GM11168 (cell line): ENCODE data around the gene KRTAP5-6.

Experiments
- in situ Hi-C: fragments of 300-500 bp; cut with MboI; formaldehyde crosslinking; loops from one replicate; pipeline ENCODE4 v1.12.0; 2022; ENCODE audit warnings: low sequenced_read_pairs; ENCODE audit not compliant: unreplicated experiment

KRTAP5-6 gene

GRCh38 chr11:1695548-1696108 is 1.4 kb upstream of the KRTAP5-6 start:
- in situ Hi-C loops: no loop called here

- in situ Hi-C loops: loop anchor here (5.0 to 10.0 kb wide), 2 partner anchors 65 to 113 kb away; partner anchors contain the start of gene CTSD
Measured at GRCh38 chr11:1699771-1700170, 2.8 kb downstream of the KRTAP5-6 start.

GRCh38 chr11:1701091-1701807 is 4.3 kb downstream of the KRTAP5-6 start:
- in situ Hi-C loops: loop anchor here (5.0 to 10.0 kb wide), 2 partner anchors 64 to 111 kb away; partner anchors contain the start of gene CTSD

- in situ Hi-C loops: loop anchor here (5.0 to 10.0 kb wide), 2 partner anchors 62 to 110 kb away; partner anchors contain the start of gene CTSD
Measured at GRCh38 chr11:1702506-1702905, 5.5 kb downstream of the KRTAP5-6 start.

- in situ Hi-C loops: loop anchor here (5.0 to 10.0 kb wide), 2 partner anchors 62 to 109 kb away; partner anchors contain the start of gene CTSD
Measured at GRCh38 chr11:1703146-1703545, 6.2 kb downstream of the KRTAP5-6 start.

GRCh38 chr11:1705126-1706052 is 8.4 kb downstream of the KRTAP5-6 start:
- in situ Hi-C loops: loop anchor here (10.0 kb wide), 1 partner anchor 59 kb away; the partner anchor contains the start of gene CTSD

- in situ Hi-C loops: loop anchor here (10.0 kb wide), 1 partner anchor 58 kb away; the partner anchor contains the start of gene CTSD
Measured at GRCh38 chr11:1706634-1707400, 9.8 kb downstream of the KRTAP5-6 start.

GRCh38 chr11:1707751-1708150 is 10.8 kb downstream of the KRTAP5-6 start:
- in situ Hi-C loops: loop anchor here (10.0 kb wide), 1 partner anchor 57 kb away; the partner anchor contains the start of gene CTSD

- in situ Hi-C loops: loop anchor here (10.0 kb wide), 1 partner anchor 56 kb away; the partner anchor contains the start of gene CTSD
Measured at GRCh38 chr11:1708716-1709115, 11.7 kb downstream of the KRTAP5-6 start.

GRCh38 chr11:1714908-1715885 is 18.2 kb downstream of the KRTAP5-6 start:
- in situ Hi-C loops: no loop called here

GRCh38 chr11:1717745-1718144 is 20.8 kb downstream of the KRTAP5-6 start:
- in situ Hi-C loops: no loop called here

GRCh38 chr11:1718326-1718725 is 21.3 kb downstream of the KRTAP5-6 start:
- in situ Hi-C loops: no loop called here

GRCh38 chr11:1719781-1720180 is 22.8 kb downstream of the KRTAP5-6 start:
- in situ Hi-C loops: no loop called here

- in situ Hi-C loops: no loop called here
Measured at GRCh38 chr11:1727096-1727690, 30.2 kb downstream of the KRTAP5-6 start.

GRCh38 chr11:1727861-1728260 is 30.9 kb downstream of the KRTAP5-6 start:
- in situ Hi-C loops: no loop called here

GRCh38 chr11:1728301-1728700 is 31.3 kb downstream of the KRTAP5-6 start:
- in situ Hi-C loops: no loop called here

- in situ Hi-C loops: no loop called here
Measured at GRCh38 chr11:1728931-1729691, 32.1 kb downstream of the KRTAP5-6 start.
